ENCODE results near the gene ANKRD17. TPM values are rescaled to one million over a fixed set of nuclear protein-coding genes. Genes with fewer than 3 reads are reported as not detected.
"Not testable (repeated sequence)": the region's sequence is repeated elsewhere in the genome, so short reads cannot be mapped to it uniquely, and the experiment has no call there.

The ANKRD17 gene
- total RNA-seq, 3 donors from 2014 or later = 65.7 to 66.2 (median 66.1) TPM

DNA sequence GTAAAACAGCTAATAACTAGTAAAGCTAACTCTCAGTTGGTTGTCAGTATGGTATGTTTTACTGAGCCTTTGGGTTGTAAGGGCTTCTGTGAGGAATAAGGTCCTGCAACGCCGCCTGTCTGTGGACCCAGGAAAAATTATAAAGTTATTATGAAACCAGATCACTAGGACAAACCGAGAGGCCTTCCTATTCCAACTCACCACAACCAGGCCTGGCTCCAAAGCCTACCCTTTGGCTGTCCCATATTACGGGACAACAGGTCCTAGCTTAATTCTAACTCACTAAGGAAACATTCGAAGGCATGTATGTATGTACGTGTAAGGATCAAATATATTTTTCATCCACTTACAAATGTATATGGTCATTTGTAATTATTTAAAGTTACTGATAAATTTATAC is 1.4 kb downstream of the ANKRD17 start:
- no peaks in the 10 kb centered on the region for H3K9me3 Mint-ChIP-seq
- H3K36me3 Mint-ChIP-seq (ENCODE audit: insufficient read depth) = peaks cover 21% of the 10 kb centered on the region
- no peak for ATAC-seq
- peak; percentile 53 for DNase-seq
- peaks cover 59% of the 10 kb centered on the region for H3K4me1 Mint-ChIP-seq (ENCODE audit: low read depth)
- H3K27me3 Mint-ChIP-seq (ENCODE audit: low read depth) = no peaks in the 10 kb centered on the region
- H3K4me3 Mint-ChIP-seq = peak overlapping the region; percentile 99

- not testable (repeated sequence) for H3K27me3 Mint-ChIP-seq (ENCODE audit: low read depth); H3K9me3 Mint-ChIP-seq; ATAC-seq; DNase-seq
- Mint-ChIP-seq H3K4me1 (ENCODE audit: low read depth) (peaks cover 62% of the 10 kb centered on the region), H3K4me3 (peak overlapping the region; percentile 99), H3K36me3 (ENCODE audit: insufficient read depth) (peaks cover 23% of the 10 kb centered on the region)
Observed at GRCh38 chr4:73255847-73256246, 2.8 kb downstream of the ANKRD17 start.

DNA sequence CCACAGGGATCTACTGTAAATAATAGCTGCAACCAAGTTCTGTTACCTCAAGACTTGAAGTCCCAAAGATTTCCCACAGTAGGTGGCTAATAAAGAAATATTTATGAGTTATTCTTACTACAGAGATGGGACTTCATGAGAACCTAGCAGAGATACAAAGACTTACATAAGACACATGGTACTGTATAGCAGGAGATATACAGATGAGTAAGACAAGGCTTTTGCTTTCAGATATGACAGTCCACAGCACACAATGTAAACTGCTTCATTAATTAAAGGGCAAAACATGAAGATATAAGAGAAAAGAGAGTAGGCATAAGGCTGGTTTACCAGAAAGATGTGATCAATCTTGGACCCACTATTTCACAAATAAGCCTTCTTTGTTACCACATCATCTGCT is 6.6 kb downstream of the ANKRD17 start:
- DNase-seq (no peak), ATAC-seq (no peak)
- Mint-ChIP-seq H3K9me3 (no peaks in the 10 kb centered on the region), H3K4me1 (ENCODE audit: low read depth) (peaks cover 70% of the 10 kb centered on the region), H3K27me3 (ENCODE audit: low read depth) (no peaks in the 10 kb centered on the region), H3K36me3 (ENCODE audit: insufficient read depth) (peaks cover 35% of the 10 kb centered on the region), H3K4me3 (no peak overlapping the region)

GRCh38 chr4:73251384-73251783 is 7.2 kb downstream of the ANKRD17 start:
- DNase-seq (no peak), ATAC-seq (no peak)
- Mint-ChIP-seq H3K4me3 (no peak overlapping the region), H3K27me3 (ENCODE audit: low read depth) (no peaks in the 10 kb centered on the region), H3K9me3 (no peaks in the 10 kb centered on the region), H3K36me3 (ENCODE audit: insufficient read depth) (peaks cover 33% of the 10 kb centered on the region), H3K4me1 (ENCODE audit: low read depth) (peaks cover 69% of the 10 kb centered on the region)

DNA sequence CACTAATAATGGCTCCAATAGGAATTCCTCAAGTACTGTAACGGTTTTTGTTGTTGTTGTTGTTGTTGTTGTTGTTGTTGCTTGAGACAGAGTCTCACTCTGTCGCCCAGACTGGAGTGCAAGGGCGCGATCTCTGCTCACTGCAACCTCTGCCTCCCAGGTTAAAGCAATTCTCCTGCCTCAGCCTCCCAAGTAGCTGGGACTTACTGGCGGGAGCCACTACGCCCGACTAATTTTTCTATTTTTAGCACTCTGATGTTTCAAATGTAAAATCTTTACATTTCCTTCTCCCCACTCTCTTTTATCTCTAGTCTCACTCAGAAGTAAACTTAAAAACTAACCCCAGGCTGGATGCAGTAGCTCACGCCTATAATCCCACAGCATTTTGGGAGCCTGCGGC is 8.0 kb downstream of the ANKRD17 start:
- peaks cover 33% of the 10 kb centered on the region for H3K36me3 Mint-ChIP-seq (ENCODE audit: insufficient read depth)
- ATAC-seq (no peak), DNase-seq (no peak)
- peaks cover 70% of the 10 kb centered on the region for H3K4me1 Mint-ChIP-seq (ENCODE audit: low read depth)
- H3K4me3 Mint-ChIP-seq = no peak overlapping the region
- H3K9me3 Mint-ChIP-seq = no peaks in the 10 kb centered on the region
- no peaks in the 10 kb centered on the region for H3K27me3 Mint-ChIP-seq (ENCODE audit: low read depth)

DNA sequence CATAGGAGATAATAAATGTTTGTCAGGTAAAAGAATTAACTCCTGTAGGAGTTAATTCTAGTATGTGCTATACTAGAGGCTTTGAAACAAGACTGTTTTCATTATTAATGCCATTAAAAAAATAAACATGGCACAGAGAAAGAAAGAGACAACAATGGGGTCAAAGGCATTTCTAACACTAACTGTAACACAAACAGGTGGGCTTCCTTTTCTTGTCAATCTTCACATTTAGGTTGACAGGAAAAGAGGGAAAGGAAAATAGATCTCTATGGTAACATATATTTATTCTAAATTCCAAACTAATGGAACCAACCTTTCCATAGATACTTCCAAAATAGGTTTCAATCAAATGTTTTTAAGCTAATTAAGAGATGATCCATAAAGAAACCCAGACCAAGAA is 9.8 kb downstream of the ANKRD17 start:
- Mint-ChIP-seq H3K36me3 (ENCODE audit: insufficient read depth) (peaks cover 32% of the 10 kb centered on the region), H3K4me1 (ENCODE audit: low read depth) (peaks cover 65% of the 10 kb centered on the region), H3K4me3 (no peak overlapping the region), H3K27me3 (ENCODE audit: low read depth) (no peaks in the 10 kb centered on the region), H3K9me3 (no peaks in the 10 kb centered on the region)
- DNase-seq = no peak
- no peak for ATAC-seq

DNA sequence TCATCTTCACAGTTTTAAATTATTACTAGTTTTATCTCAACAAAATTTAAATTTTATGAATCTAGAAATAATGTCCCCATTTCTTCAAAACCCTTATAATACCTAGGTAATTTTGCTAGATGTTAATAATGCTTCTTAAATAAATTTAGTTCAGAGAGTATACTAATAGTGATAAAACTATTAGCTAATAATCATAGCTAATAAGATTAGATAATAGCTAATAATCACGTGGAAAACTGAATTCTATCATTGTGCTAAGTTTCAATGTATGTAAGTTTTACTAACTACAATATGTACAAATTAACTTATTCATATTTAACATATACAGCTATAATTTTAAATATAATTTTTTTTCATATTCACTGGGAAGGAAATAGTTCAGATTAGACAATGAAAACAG is 10.2 kb downstream of the ANKRD17 start:
- no peaks in the 10 kb centered on the region for H3K27me3 Mint-ChIP-seq (ENCODE audit: low read depth)
- H3K36me3 Mint-ChIP-seq (ENCODE audit: insufficient read depth) = peaks cover 29% of the 10 kb centered on the region
- ATAC-seq (no peak), DNase-seq (no peak)
- H3K4me3 Mint-ChIP-seq = no peak overlapping the region
- peaks cover 62% of the 10 kb centered on the region for H3K4me1 Mint-ChIP-seq (ENCODE audit: low read depth)
- no peaks in the 10 kb centered on the region for H3K9me3 Mint-ChIP-seq

GRCh38 chr4:73247100-73247499 is 11.5 kb downstream of the ANKRD17 start:
- peaks cover 61% of the 10 kb centered on the region for H3K4me1 Mint-ChIP-seq (ENCODE audit: low read depth)
- peaks cover 23% of the 10 kb centered on the region for H3K36me3 Mint-ChIP-seq (ENCODE audit: insufficient read depth)
- H3K4me3 Mint-ChIP-seq = no peak overlapping the region
- no peak for ATAC-seq
- H3K27me3 Mint-ChIP-seq (ENCODE audit: low read depth) = no peaks in the 10 kb centered on the region
- DNase-seq = no peak
- no peaks in the 10 kb centered on the region for H3K9me3 Mint-ChIP-seq

DNA sequence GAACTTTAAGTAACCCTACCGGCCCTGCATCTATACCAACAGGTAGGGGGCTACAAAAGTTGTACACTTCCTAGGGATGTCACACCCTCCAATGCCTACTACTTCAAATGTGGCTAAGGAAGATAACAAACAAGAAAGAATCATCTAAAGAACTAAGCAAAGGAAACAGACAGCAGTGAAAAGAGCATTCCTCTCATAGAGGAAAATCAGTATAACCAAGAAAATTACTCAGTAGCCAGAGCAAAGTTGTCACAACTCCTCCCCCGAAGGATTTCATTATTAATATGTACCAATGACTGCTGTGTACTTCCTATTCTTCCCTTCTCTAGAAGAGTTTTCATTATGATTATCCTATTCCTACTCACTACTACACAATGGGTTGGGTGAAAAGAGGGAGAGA is 12.6 kb downstream of the ANKRD17 start:
- H3K27me3 Mint-ChIP-seq (ENCODE audit: low read depth) = no peaks in the 10 kb centered on the region
- H3K4me3 Mint-ChIP-seq = no peak overlapping the region
- DNase-seq = no peak
- H3K4me1 Mint-ChIP-seq (ENCODE audit: low read depth) = peaks cover 63% of the 10 kb centered on the region
- H3K36me3 Mint-ChIP-seq (ENCODE audit: insufficient read depth) = peaks cover 22% of the 10 kb centered on the region
- no peaks in the 10 kb centered on the region for H3K9me3 Mint-ChIP-seq
- peak; percentile 46 to 53 for ATAC-seq

- H3K9me3 Mint-ChIP-seq = no peaks in the 10 kb centered on the region
Observed at GRCh38 chr4:73244945-73245601, 13.5 kb downstream of the ANKRD17 start.

DNA sequence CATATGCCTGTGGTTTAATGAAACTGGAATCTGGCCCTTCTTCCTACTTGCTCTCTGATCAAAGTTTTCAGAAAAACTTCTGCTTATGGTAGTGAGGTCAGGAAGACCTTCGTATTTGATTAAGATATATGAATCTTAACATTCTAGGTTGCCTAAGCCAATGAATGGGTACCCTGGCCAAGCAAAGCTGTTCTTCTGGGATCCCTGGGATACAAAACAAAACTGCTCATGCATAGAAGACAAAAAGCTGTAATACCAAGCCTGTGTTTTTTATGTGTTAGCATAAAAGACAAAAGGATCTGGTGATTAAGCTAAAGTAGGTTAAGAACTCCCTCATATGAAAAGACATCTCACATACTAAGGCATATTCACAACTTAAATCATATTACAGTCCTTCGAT is 21.6 kb downstream of the ANKRD17 start:
- no peaks in the 10 kb centered on the region for H3K9me3 Mint-ChIP-seq
- H3K36me3 Mint-ChIP-seq (ENCODE audit: insufficient read depth) = peaks cover 41% of the 10 kb centered on the region
- H3K4me3 Mint-ChIP-seq = no peak overlapping the region
- DNase-seq (no peak), ATAC-seq (no peak)
- no peaks in the 10 kb centered on the region for H3K27me3 Mint-ChIP-seq (ENCODE audit: low read depth)
- peaks cover 45% of the 10 kb centered on the region for H3K4me1 Mint-ChIP-seq (ENCODE audit: low read depth)

More at GRCh38 chr4:73244945-73245601, 13.5 kb downstream of the ANKRD17 start:
- no peak overlapping the region for H3K4me3 Mint-ChIP-seq
- H3K36me3 Mint-ChIP-seq (ENCODE audit: insufficient read depth) = peaks cover 20% of the 10 kb centered on the region
- ATAC-seq = no peak
- DNase-seq = no peak
- H3K4me1 Mint-ChIP-seq (ENCODE audit: low read depth) = peaks cover 58% of the 10 kb centered on the region
- no peaks in the 10 kb centered on the region for H3K27me3 Mint-ChIP-seq (ENCODE audit: low read depth)

GRCh38 chr4:73236151-73236550 is 22.4 kb downstream of the ANKRD17 start:
- ATAC-seq = no peak
- H3K4me3 Mint-ChIP-seq = no peak overlapping the region
- no peaks in the 10 kb centered on the region for H3K27me3 Mint-ChIP-seq (ENCODE audit: low read depth)
- no peaks in the 10 kb centered on the region for H3K9me3 Mint-ChIP-seq
- H3K36me3 Mint-ChIP-seq (ENCODE audit: insufficient read depth) = peaks cover 43% of the 10 kb centered on the region
- no peak for DNase-seq
- H3K4me1 Mint-ChIP-seq (ENCODE audit: low read depth) = peaks cover 43% of the 10 kb centered on the region

GRCh38 chr4:73234712-73235111 is 23.9 kb downstream of the ANKRD17 start:
- Mint-ChIP-seq H3K4me3 (no peak overlapping the region), H3K36me3 (ENCODE audit: insufficient read depth) (peaks cover 44% of the 10 kb centered on the region), H3K27me3 (ENCODE audit: low read depth) (no peaks in the 10 kb centered on the region), H3K9me3 (no peaks in the 10 kb centered on the region), H3K4me1 (ENCODE audit: low read depth) (peaks cover 38% of the 10 kb centered on the region)
- ATAC-seq (no peak), DNase-seq (no peak)

GRCh38 chr4:73231518-73232487 is 26.8 kb downstream of the ANKRD17 start:
- no peaks in the 10 kb centered on the region for H3K27me3 Mint-ChIP-seq (ENCODE audit: low read depth)
- no peak for ATAC-seq
- DNase-seq = no peak
- H3K36me3 Mint-ChIP-seq (ENCODE audit: insufficient read depth) = peaks cover 38% of the 10 kb centered on the region
- H3K4me1 Mint-ChIP-seq (ENCODE audit: low read depth) = peaks cover 16% of the 10 kb centered on the region
- no peak overlapping the region for H3K4me3 Mint-ChIP-seq
- no peaks in the 10 kb centered on the region for H3K9me3 Mint-ChIP-seq
